Measurements from ENCODE around the gene TAAR6.
"Not testable (repeated sequence)": the region's sequence is repeated elsewhere in the genome, so short reads cannot be mapped to it uniquely, and the experiment has no call there.

TAAR6 gene

GRCh38 chr6:132552372-132552771 lies 17.8 kb upstream of the TAAR6 start, which contains the start of gene TAAR8:
TSS of gene TAAR8 (plus strand) at chr6:132552672. CDS start at chr6:132552693, 21 bp downstream.
- Histone ChIP-seq H3K4me3 (no peak within 1 kb of the TSS), H3K9me3 (no peaks in the 10 kb centered on the region), H3K27me3 (ENCODE audit: low read depth) (peaks cover 11% of the 10 kb centered on the region), H3K36me3 (replicated peaks) (no peaks in the 10 kb centered on the region), H3K4me1 (no peaks in the 10 kb centered on the region)
- in situ Hi-C loops (cut with MboI; ENCODE audit: low sequenced_read_pairs): no loop called here
- no peak for DNase-seq (ENCODE audit: low spot score in 2 of 2)

GRCh38 chr6:132560087-132560486 lies 10.0 kb upstream of the TAAR6 start:
- H3K4me1 ChIP-seq; in situ Hi-C loops (cut with MboI; ENCODE audit: low sequenced_read_pairs); H3K36me3 ChIP-seq (replicated peaks); H3K4me3 ChIP-seq; DNase-seq (ENCODE audit: low spot score in 2 of 2); H3K9me3 ChIP-seq: not testable (repeated sequence)
- peaks cover 17% of the 10 kb centered on the region; the same call in 1 of the 2 replicates for H3K27me3 ChIP-seq (ENCODE audit: low read depth)

GRCh38 chr6:132566404-132566803 lies 3.7 kb upstream of the TAAR6 start:
- H3K9me3 ChIP-seq: no peaks in the 10 kb centered on the region
- DNase-seq (ENCODE audit: low spot score in 2 of 2): no peak
- peaks cover 23% of the 10 kb centered on the region; the same call in 1 of the 2 replicates for H3K27me3 ChIP-seq (ENCODE audit: low read depth)
- H3K36me3 ChIP-seq (replicated peaks): no peaks in the 10 kb centered on the region
- 0 out of 2 replicates have a peak, but pooled peaks cover 4% of the 10 kb centered on the region for H3K4me1 ChIP-seq
- H3K4me3 ChIP-seq: no peak overlapping the region
- in situ Hi-C loops (cut with MboI; ENCODE audit: low sequenced_read_pairs): no loop called here

GRCh38 chr6:132567566-132567965 lies 2.6 kb upstream of the TAAR6 start:
- H3K4me3 ChIP-seq: no peak overlapping the region
- H3K4me1 ChIP-seq: 0 out of 2 replicates have a peak, but pooled peaks cover 4% of the 10 kb centered on the region
- peaks cover 20% of the 10 kb centered on the region for H3K27me3 ChIP-seq (ENCODE audit: low read depth)

GRCh38 chr6:132568611-132569010 lies 1.5 kb upstream of the TAAR6 start:
- in situ Hi-C loops (cut with MboI; ENCODE audit: low sequenced_read_pairs): no loop called here
- no peak overlapping the region for H3K4me3 ChIP-seq
- H3K36me3 ChIP-seq (replicated peaks): no peaks in the 10 kb centered on the region
- H3K4me1 ChIP-seq: 0 out of 2 replicates have a peak, but pooled peaks cover 4% of the 10 kb centered on the region
- no peaks in the 10 kb centered on the region for H3K9me3 ChIP-seq
- peaks cover 20% of the 10 kb centered on the region for H3K27me3 ChIP-seq (ENCODE audit: low read depth)
- DNase-seq (ENCODE audit: low spot score in 2 of 2): no peak

More at GRCh38 chr6:132567566-132567965, 2.6 kb upstream of the TAAR6 start:
- no peak for DNase-seq (ENCODE audit: low spot score in 2 of 2)
- no peaks in the 10 kb centered on the region for H3K9me3 ChIP-seq
- in situ Hi-C loops (cut with MboI; ENCODE audit: low sequenced_read_pairs): no loop called here
- H3K36me3 ChIP-seq (replicated peaks): no peaks in the 10 kb centered on the region

- in situ Hi-C loops (cut with MboI; ENCODE audit: low sequenced_read_pairs): no loop called here
- peaks cover 17% of the 10 kb centered on the region for H3K27me3 ChIP-seq (ENCODE audit: low read depth)
- 0 out of 2 replicates have a peak, but pooled peaks cover 4% of the 10 kb centered on the region for H3K4me1 ChIP-seq
- H3K36me3 ChIP-seq (replicated peaks): no peaks in the 10 kb centered on the region
- H3K9me3 ChIP-seq: no peaks in the 10 kb centered on the region
- H3K4me3 ChIP-seq: no peak overlapping the region
- no peak for DNase-seq (ENCODE audit: low spot score in 2 of 2)
Measured at GRCh38 chr6:132569170-132569569, 952 bp upstream of the TAAR6 start.

- Histone ChIP-seq H3K4me1 (0 out of 2 replicates have a peak, but pooled peaks cover 4% of the 10 kb centered on the region), H3K4me3 (no peak overlapping the region), H3K9me3 (no peaks in the 10 kb centered on the region), H3K36me3 (replicated peaks) (no peaks in the 10 kb centered on the region), H3K27me3 (ENCODE audit: low read depth) (peaks cover 7% of the 10 kb centered on the region)
- in situ Hi-C loops (cut with MboI; ENCODE audit: low sequenced_read_pairs): no loop called here
- DNase-seq (ENCODE audit: low spot score in 2 of 2): no peak
Measured at GRCh38 chr6:132571774-132572173, 1.7 kb downstream of the TAAR6 start.

GRCh38 chr6:132584698-132585097 lies 14.6 kb downstream of the TAAR6 start:
- no peak overlapping the region for H3K4me3 ChIP-seq
- no peaks in the 10 kb centered on the region for H3K4me1 ChIP-seq
- H3K36me3 ChIP-seq (replicated peaks): no peaks in the 10 kb centered on the region
- H3K27me3 ChIP-seq (ENCODE audit: low read depth): peaks cover 9% of the 10 kb centered on the region
- no peak for DNase-seq (ENCODE audit: low spot score in 2 of 2)
- H3K9me3 ChIP-seq: no peaks in the 10 kb centered on the region
- in situ Hi-C loops (cut with MboI; ENCODE audit: low sequenced_read_pairs): no loop called here

- Histone ChIP-seq H3K36me3 (replicated peaks) (no peaks in the 10 kb centered on the region), H3K9me3 (no peaks in the 10 kb centered on the region), H3K4me3 (no peak overlapping the region), H3K4me1 (no peaks in the 10 kb centered on the region), H3K27me3 (ENCODE audit: low read depth) (peaks cover 12% of the 10 kb centered on the region)
- in situ Hi-C loops (cut with MboI; ENCODE audit: low sequenced_read_pairs): no loop called here
- DNase-seq (ENCODE audit: low spot score in 2 of 2): no peak
Measured at GRCh38 chr6:132587424-132587823, 17.3 kb downstream of the TAAR6 start.

GRCh38 chr6:132589454-132589853 lies 19.3 kb downstream of the TAAR6 start, which contains the start of gene TAAR5:
TSS of gene TAAR5 (minus strand) at chr6:132589741. CDS start at chr6:132589686, 55 bp downstream.
- in situ Hi-C loops (cut with MboI; ENCODE audit: low sequenced_read_pairs): no loop called here
- DNase-seq (ENCODE audit: low spot score in 2 of 2): no peak
- no peak within 1 kb of the TSS for H3K4me3 ChIP-seq
- no peaks in the 10 kb centered on the region for H3K36me3 ChIP-seq (replicated peaks)
- peaks cover 11% of the 10 kb centered on the region for H3K27me3 ChIP-seq (ENCODE audit: low read depth)
- no peaks in the 10 kb centered on the region for H3K4me1 ChIP-seq
- H3K9me3 ChIP-seq: no peaks in the 10 kb centered on the region

GRCh38 chr6:132590362-132590761 lies 20.2 kb downstream of the TAAR6 start:
- no peak for DNase-seq (ENCODE audit: low spot score in 2 of 2)
- H3K27me3 ChIP-seq (ENCODE audit: low read depth): peaks cover 8% of the 10 kb centered on the region
- H3K4me3 ChIP-seq: no peak overlapping the region
- H3K36me3 ChIP-seq (replicated peaks): no peaks in the 10 kb centered on the region
- in situ Hi-C loops (cut with MboI; ENCODE audit: low sequenced_read_pairs): no loop called here
- no peaks in the 10 kb centered on the region for H3K9me3 ChIP-seq
- no peaks in the 10 kb centered on the region for H3K4me1 ChIP-seq

GRCh38 chr6:132592855-132593254 lies 22.7 kb downstream of the TAAR6 start:
- no peak overlapping the region for H3K4me3 ChIP-seq
- H3K4me1 ChIP-seq: no peaks in the 10 kb centered on the region
- peaks cover 10% of the 10 kb centered on the region for H3K27me3 ChIP-seq (ENCODE audit: low read depth)
- H3K36me3 ChIP-seq (replicated peaks): no peaks in the 10 kb centered on the region
- H3K9me3 ChIP-seq: no peaks in the 10 kb centered on the region
- in situ Hi-C loops (cut with MboI; ENCODE audit: low sequenced_read_pairs): no loop called here
- no peak for DNase-seq (ENCODE audit: low spot score in 2 of 2)

GRCh38 chr6:132596201-132596600 lies 26.1 kb downstream of the TAAR6 start:
- H3K9me3 ChIP-seq: no peaks in the 10 kb centered on the region
- H3K27me3 ChIP-seq (ENCODE audit: low read depth): peaks cover 10% of the 10 kb centered on the region
- DNase-seq (ENCODE audit: low spot score in 2 of 2): no peak
- in situ Hi-C loops (cut with MboI; ENCODE audit: low sequenced_read_pairs): no loop called here
- H3K4me3 ChIP-seq: no peak overlapping the region
- H3K36me3 ChIP-seq (replicated peaks): no peaks in the 10 kb centered on the region
- H3K4me1 ChIP-seq: no peaks in the 10 kb centered on the region

GRCh38 chr6:132598473-132598872 lies 28.4 kb downstream of the TAAR6 start:
- in situ Hi-C loops (cut with MboI; ENCODE audit: low sequenced_read_pairs): no loop called here
- peak; percentile 22 to 36 for DNase-seq (ENCODE audit: low spot score in 2 of 2)
- no peaks in the 10 kb centered on the region for H3K4me1 ChIP-seq
- H3K27me3 ChIP-seq (ENCODE audit: low read depth): peaks cover 11% of the 10 kb centered on the region
- no peaks in the 10 kb centered on the region for H3K9me3 ChIP-seq
- no peaks in the 10 kb centered on the region for H3K36me3 ChIP-seq (replicated peaks)
- H3K4me3 ChIP-seq: no peak overlapping the region

GRCh38 chr6:132600900-132601299 lies 30.8 kb downstream of the TAAR6 start:
- H3K36me3 ChIP-seq (replicated peaks); H3K4me3 ChIP-seq; DNase-seq (ENCODE audit: low spot score in 2 of 2); in situ Hi-C loops (cut with MboI; ENCODE audit: low sequenced_read_pairs); H3K9me3 ChIP-seq; H3K27me3 ChIP-seq (ENCODE audit: low read depth); H3K4me1 ChIP-seq: not testable (repeated sequence)

Measured in HAP-1 (cell line).